Suprapubic skin (tissue), 3 donors: ENCODE results near the gene DNMT3A.

Experiments
- EP300 ChIP-seq: sonication (generic); formaldehyde crosslinking; IDR thresholded peaks from one replicate; pipeline ENCODE4 v1.6.1; 2017; ENCODE audit warnings: antibody characterized with exemption
- POLR2A ChIP-seq, 2 donors: fragments of 450-650 bp; IDR thresholded peaks; one replicate each; pipeline ENCODE4 v1.6.1; 2017; ENCODE audit warnings: antibody characterized with exemption in 2 of 2, mild to moderate bottlenecking in 2 of 2, moderate library complexity in 2 of 2
- TF ChIP-seq, protein P1 (sequence below), 2 donors: fragments of 200-600 bp in 1 of 2; fragments of 450-650 bp in 1 of 2; sonication (generic) in 1 of 2; IDR thresholded peaks; one replicate each; pipeline ENCODE4 v1.5.1; 2016 to 2019; ENCODE audit warnings: antibody characterized with exemption in 2 of 2, mild to moderate bottlenecking in 1 of 2, moderate library complexity in 1 of 2

DNA sequence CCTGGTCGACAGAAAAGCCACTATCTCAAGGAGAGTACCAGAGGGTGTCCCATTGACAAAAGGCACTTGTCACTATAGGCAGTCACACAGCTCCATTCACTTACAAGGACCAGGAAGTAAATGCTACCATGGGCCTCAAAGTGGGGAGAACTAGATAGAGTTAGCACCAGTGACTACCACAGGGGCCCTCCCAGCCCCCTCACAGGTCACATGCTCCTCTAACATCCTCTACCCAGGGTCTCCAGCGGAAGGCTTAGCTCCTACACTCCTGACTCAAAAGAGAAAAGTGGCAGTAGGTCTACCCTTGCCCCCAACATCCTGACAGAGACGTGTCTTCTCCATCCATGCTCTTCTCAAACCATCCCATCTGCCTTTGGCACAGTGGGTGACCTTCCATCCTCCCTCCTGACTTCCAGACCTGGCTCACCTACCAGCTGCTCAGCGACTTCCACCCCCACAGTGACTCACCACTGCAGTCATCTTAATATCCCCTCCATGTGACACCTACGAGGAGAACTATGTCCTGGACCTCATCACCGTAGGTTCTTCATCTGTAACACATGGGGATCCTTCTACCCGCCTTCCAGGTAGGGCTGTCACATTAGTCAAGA is 5.6 kb upstream of the DNMT3A start:
- TF ChIP-seq, protein P1, sequence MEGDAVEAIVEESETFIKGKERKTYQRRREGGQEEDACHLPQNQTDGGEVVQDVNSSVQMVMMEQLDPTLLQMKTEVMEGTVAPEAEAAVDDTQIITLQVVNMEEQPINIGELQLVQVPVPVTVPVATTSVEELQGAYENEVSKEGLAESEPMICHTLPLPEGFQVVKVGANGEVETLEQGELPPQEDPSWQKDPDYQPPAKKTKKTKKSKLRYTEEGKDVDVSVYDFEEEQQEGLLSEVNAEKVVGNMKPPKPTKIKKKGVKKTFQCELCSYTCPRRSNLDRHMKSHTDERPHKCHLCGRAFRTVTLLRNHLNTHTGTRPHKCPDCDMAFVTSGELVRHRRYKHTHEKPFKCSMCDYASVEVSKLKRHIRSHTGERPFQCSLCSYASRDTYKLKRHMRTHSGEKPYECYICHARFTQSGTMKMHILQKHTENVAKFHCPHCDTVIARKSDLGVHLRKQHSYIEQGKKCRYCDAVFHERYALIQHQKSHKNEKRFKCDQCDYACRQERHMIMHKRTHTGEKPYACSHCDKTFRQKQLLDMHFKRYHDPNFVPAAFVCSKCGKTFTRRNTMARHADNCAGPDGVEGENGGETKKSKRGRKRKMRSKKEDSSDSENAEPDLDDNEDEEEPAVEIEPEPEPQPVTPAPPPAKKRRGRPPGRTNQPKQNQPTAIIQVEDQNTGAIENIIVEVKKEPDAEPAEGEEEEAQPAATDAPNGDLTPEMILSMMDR (IDR thresholded peaks at IDR 0.05): no peak
- TF ChIP-seq EP300 (no peak), POLR2A (IDR thresholded peaks at IDR 0.05) (no peak)
